ENCODE measurements around the gene SLC30A3.
"Not testable (repeated sequence)": the region's sequence is repeated elsewhere in the genome, so short reads cannot be mapped to it uniquely, and the experiment has no call there.

The SLC30A3 gene

DNA sequence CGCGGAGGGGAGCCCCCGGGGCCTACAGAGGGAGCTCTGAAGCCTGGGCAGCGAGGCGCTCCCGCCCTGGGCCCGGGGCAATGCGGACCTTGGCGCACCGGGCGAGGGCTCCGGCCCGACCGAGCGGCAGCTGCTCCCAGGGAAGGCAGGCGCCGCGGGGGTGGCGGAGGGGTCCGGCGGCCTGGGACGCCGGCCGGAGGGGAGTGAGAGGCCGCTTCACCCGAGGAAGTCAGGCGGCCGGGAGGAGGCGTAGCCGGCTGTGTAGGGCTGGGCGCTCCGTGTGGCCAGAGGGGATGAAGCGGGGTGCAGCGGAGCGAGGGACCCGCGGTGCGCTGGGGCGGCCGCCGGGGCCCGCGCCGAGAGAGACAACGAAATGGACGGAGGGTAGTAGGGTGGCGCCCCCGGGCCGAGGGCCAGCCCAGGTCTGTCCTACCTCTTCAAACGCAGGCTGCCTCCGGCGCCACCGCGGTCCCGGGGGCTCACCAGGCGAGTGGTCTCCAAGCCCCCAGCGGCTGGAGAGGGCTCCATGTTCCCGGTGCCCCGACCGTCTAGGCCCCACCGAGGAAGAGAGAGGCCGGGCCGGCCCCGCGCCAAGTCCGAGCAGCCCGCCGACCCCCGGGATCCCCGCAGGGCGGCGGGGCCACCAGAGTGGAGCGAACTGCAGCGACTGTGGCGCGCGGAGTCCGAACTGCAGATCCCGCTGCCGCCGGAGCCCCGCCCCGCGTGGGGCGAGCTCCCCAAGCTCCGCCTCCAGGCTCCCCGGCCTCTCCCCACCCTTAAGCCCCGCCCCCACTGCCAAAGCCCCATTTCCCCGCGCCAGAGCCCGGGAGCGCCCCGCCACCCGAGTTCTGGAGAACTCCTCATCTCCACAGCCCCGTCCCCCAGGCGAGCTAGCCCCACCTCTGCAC is at the start of gene SLC30A3:
SLC30A3 (minus strand) TSS at position 669 of the 908 bp plus-strand sequence; CDS start at position 528, 141 bp downstream.
- DNase-seq (ENCODE audit: low read depth in 2 of 3, low spot score in 1 of 3), result peak; percentile 51 to 73 (median 54)

GRCh38 chr2:27312152-27312551 is 49.3 kb upstream of the SLC30A3 start:
- no peak for DNase-seq (ENCODE audit: low read depth in 2 of 3, low spot score in 1 of 3)

- DNase-seq (ENCODE audit: low read depth in 2 of 3, low spot score in 1 of 3), result no peak
These were observed 46.8 kb upstream of the SLC30A3 start for GRCh38 chr2:27309651-27310050.

GRCh38 chr2:27308359-27308881 is 45.6 kb upstream of the SLC30A3 start, which contains the start of gene UCN:
Gene UCN (minus strand): TSS chr2:27308445. CDS start chr2:27307895, 550 bp downstream.
- DNase-seq (ENCODE audit: low read depth in 2 of 3, low spot score in 1 of 3), result no peak

- no peak for DNase-seq (ENCODE audit: low read depth in 2 of 3, low spot score in 1 of 3)
These were observed 44.9 kb upstream of the SLC30A3 start for GRCh38 chr2:27307545-27308358.

- no peak for DNase-seq (ENCODE audit: low read depth in 2 of 3, low spot score in 1 of 3)
These were observed 44.4 kb upstream of the SLC30A3 start for GRCh38 chr2:27307287-27307544.

DNA sequence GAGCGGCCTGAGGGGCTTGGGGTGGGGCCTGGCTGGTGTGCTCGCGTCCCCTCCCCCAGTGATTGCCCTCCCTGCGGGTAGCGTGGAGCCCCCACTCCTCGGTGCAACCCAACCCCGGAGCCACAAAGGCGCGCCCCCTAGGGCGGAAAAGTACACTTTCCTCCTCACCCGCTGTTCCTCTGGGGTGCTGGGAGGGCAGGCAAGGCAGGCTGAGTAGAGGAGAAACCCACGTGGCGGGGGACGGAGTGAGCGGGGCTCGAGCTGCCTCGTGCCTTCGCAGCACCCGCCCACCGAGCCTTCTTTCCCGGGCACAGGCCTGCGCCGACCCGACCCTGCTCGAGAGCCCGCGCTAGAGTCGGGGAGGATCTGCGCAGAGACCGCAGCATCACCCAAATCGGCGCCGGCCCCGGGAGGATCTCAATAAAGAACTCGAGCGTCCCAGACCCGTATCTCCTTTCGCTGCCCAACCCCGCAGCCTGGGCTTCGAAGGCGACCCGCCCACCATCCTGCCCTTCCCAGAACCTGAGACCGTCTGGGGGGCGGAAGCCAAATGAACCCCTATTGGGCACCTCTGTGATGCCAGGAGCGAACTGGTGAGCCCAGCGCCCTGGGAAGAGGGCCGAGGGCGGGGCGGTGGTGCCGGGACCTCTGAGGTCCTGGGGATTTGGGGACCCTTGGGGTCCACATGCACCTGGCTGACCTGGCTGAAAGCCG is 43.9 kb upstream of the SLC30A3 start:
- no peak for DNase-seq (ENCODE audit: low read depth in 2 of 3, low spot score in 1 of 3)

DNA sequence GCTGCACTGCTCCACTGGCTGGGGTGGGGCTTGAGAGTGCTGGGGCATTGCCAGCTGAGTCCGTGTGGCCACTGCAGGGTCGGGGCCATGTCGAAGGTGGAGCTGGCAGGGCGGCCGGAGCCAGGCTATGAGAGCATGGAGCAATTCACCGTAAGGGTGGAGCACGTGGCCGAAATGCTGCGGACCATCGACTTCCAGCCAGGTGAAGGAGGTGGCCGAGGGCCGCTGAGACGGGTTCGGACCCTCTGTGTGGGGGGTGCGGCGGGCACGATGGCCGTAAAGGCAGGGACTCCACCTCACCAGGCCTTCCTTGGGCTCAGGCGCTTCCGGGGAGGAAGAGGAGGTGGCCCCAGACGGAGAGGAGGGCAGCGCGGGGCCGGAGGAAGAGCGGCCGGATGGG is 43.3 kb upstream of the SLC30A3 start:
- DNase-seq (ENCODE audit: low read depth in 2 of 3, low spot score in 1 of 3), result no peak

- no peak for DNase-seq (ENCODE audit: low read depth in 2 of 3, low spot score in 1 of 3)
These were observed 42.7 kb upstream of the SLC30A3 start for GRCh38 chr2:27305516-27305915.

DNA sequence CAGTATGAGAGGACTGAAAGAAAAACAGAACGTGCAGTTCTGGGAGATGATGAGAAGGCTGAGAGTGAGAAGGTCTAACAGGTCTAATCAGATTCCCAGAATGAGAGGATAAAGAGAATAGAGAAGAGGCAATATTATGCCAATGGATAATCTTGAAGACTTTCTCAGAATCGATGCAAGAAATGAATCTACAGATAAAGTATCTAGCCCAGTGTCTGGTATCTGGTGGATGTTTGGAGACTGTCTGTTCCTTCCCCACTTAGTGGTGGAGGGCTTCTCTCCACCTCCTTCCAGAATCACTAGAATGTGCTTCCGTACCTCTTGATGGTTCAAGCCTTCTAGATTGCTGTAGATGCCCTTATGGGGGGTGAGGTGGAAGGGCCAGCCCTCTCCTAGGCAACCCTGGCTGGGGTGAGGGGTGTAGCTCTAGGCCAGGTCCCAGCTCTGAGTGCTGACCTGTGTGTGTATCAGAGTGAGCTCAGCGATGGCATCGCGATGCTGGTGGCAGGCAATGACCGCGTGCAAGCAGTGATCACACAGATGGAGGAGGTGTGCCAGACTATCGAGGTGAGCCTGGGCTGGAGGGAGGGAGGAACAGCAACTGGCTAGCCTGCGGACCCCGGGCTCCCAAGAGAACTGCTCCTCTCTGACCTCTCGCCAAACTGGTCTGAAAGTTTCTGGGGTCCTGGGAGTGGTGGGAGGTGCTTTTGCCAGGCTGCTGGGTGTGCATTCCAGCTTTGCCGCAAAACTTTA is 41.8 kb upstream of the SLC30A3 start:
- no peak for DNase-seq (ENCODE audit: low read depth in 2 of 3, low spot score in 1 of 3)

- DNase-seq (ENCODE audit: low read depth in 2 of 3, low spot score in 1 of 3), result peak in 1 of 3 donors; percentile 60
These were observed 40.5 kb upstream of the SLC30A3 start for GRCh38 chr2:27303093-27304025.

DNA sequence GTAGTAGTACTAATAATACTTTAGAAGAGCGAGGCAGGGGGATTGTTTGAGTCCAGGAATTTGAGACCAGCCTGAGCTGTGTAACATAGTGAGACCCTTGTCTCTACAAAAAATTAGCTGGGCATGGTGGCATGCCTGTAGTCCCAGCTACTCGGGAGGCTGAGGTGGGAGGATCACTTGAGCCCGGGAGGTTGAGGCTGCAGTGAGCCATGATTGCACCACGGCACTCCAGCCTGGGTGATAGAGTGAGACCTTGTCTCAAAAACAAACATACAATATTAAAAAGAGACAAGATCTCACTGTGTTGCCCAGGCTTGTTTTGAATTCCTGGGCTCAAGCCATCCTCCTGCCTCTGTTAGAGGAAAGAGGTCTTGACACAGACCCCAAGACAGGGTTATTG is 37.8 kb upstream of the SLC30A3 start:
- not testable (repeated sequence) for DNase-seq (ENCODE audit: low read depth in 2 of 3, low spot score in 1 of 3)

DNA sequence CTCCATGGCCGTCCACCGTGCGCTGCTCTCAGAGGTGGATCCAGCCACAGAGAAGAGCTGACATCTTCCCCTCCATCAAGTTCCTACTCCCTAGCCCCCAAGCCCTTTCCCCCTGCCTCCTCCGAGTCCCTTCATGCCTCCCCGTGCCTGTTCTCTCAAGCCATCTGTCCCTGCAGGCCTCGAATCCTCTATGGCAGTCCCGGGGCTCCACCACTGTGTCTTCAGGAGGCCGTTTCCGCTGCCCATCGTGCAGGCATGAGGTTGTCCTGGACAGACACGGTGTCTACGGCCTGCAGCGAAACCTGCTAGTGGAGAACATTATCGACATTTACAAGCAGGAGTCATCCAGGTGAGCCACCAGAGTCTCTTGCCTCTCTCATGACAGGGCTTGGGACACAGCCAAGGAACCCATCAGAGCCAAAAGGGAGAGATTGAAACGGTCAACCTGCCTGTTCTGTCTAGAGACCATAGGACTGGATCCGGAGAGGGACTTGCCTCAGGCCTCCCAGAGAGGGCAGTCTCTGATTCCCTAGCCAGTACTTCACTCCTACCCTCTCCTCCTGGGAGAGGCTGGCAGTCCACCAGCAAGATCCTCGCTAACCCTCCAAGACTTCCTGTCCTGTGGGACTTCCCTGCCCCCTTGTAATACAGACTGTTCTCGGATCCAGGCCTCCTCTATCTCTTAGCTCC is 35.7 kb upstream of the SLC30A3 start:
- no peak for DNase-seq (ENCODE audit: low read depth in 2 of 3, low spot score in 1 of 3)

DNA sequence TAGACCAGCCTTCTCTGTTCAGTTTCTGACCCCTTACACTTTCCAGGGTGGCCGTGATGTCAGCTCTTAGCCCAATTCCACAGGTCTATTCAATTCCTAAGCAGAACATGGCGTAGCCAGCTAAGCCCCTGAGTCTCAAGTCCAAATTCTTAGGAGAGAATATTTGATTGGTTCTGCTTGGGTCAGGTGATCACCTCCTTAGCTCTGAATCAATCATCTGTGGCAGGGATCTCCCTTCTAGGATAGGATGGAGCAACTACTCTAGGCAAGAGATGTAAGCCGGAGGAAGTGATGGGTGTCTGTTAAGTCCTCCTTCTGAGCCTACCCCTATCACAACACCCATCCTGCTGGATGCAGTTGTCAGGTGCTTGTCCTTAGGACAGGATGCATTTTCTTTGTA is 34.3 kb upstream of the SLC30A3 start:
- DNase-seq (ENCODE audit: low read depth in 2 of 3, low spot score in 1 of 3), result no peak

DNA sequence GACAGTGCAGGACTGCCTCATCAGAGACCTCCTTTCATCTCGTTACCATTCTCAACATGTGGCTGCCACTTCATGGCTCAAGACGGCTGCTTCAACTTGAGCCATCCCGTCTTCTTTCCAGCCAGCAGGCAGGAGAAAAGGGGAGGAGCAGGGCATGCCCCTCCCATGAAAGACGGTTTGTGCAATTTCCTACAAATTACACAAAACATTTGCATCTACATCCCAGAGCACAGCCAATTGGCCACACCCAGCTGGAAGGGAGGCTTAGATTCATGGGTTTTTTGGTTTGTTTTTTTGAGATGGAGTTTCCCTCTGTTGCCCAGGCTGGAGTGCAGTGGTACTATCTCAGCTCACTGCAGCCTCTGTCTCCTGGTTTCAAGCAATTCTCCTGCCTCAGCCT is 33.6 kb upstream of the SLC30A3 start:
- DNase-seq (ENCODE audit: low read depth in 2 of 3, low spot score in 1 of 3), result no peak

DNA sequence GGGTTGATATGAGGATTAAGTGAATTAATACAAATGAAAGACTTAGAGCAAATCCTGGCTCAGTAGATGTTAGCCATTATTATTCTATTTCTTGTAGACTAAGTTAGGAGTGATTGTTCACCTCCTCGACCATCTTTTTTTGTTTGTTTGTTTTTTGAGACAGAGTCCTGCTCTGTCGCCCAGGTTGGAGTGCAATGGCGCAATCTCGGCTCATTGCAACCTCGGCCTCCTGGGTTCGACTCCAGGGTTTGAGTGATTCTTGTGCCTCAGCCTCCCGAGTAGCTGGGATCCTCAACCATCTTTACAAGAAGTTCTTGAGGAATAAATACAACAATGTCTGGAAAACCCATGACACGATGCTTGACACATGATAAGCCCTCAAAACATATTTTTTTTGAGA is 32.1 kb upstream of the SLC30A3 start:
- no peak for DNase-seq (ENCODE audit: low read depth in 2 of 3, low spot score in 1 of 3)

DNA sequence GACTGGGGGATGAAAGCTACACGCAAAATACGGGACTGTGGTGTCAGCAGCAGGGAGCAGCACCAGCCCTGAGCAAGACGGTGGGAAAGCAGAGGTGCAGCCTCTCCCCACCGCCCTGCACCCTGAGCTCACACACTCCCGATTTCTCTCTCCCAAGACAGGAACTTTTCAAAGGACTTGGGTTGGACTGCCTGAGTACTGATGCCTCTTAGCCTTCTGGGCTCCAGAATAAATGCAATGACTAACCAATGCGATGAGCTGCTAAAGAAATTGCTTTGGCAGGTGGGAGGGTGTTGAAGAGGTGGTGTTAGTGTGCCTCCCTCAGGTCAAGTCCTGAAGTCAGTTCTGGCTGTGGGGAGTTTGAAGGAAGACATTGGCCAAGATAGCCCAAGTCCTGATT is 29.0 kb upstream of the SLC30A3 start:
- no peak for DNase-seq (ENCODE audit: low read depth in 2 of 3, low spot score in 1 of 3)

DNA sequence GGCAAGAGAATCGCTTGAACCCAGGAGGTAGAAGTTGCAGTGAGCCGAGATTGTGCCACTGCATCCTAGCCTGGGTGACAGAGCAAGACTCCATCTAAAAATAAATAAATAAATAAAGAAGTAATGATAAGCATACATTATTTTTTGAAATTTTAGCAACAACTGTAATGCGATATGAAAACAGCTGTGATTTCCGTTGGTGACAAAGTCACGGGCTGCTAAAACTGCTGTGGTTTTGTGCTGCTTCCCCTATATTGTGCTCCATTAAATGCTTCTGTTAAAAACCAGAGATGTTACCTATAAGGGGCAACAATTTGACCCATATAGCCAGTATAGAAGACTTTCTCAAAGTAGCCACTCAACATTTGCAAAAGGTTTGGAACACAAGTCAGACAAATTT is 27.7 kb upstream of the SLC30A3 start:
- DNase-seq (ENCODE audit: low read depth in 2 of 3, low spot score in 1 of 3), result no peak

- no peak for DNase-seq (ENCODE audit: low read depth in 2 of 3, low spot score in 1 of 3)
These were observed 25.8 kb upstream of the SLC30A3 start for GRCh38 chr2:27288610-27289009.
